Sciatic nerve (tissue), 2 donors: Measurements from ENCODE around the gene GBF1. TPM values are rescaled to one million over a fixed set of nuclear protein-coding genes. Genes with fewer than 3 reads are reported as not detected.

ENCODE experiments used
- ATAC-seq: fragments of 200-7000 bp; cut with Tn5 transposase; one replicate; pipeline ENCODE4 v1.9.1; 2020; ENCODE audit warnings: mild to moderate bottlenecking, moderate library complexity
- DNase-seq: peaks from one replicate; pipeline ENCODE4 v3.0.0-alpha.2; 2020; ENCODE audit warnings: low spot score
- intact Hi-C: fragments of 100-400 bp; cut with DNase I; formaldehyde crosslinking; loops from one replicate; pipeline ENCODE4 v1.14.2; 2022
- total RNA-seq: library from RNA; stranded (reverse); fragmentation: NEBNext Ultra II Directional; extraction: Animal tissue kit (Norgen Biotek cat#: 25700); gene quantifications from one replicate; pipeline ENCODE4 v1.2.1, GENCODE V29; 2021
- donor health status: DM: no; HTN: no; CAD: no.
- donor health status: DM: no; HTN: no; CAD: no.

GBF1 gene
- total RNA-seq, 1 donor from 2014 or later = 39.5 TPM

- ATAC-seq (no peak), DNase-seq (no peak)
- intact Hi-C loops = no loop called here
Measured at GRCh38 chr10:102316421-102316820, 71.1 kb downstream of the GBF1 start.

GRCh38 chr10:102322914-102323313 lies 77.6 kb downstream of the GBF1 start:
- no peak for DNase-seq
- intact Hi-C loops = no loop called here
- ATAC-seq = no peak

GRCh38 chr10:102324061-102324460 lies 78.7 kb downstream of the GBF1 start:
- intact Hi-C loops = no loop called here
- ATAC-seq (no peak), DNase-seq (no peak)

GRCh38 chr10:102326031-102326430 lies 80.7 kb downstream of the GBF1 start:
- DNase-seq (no peak), ATAC-seq (no peak)
- intact Hi-C loops = no loop called here

- intact Hi-C loops = no loop called here
- ATAC-seq (no peak), DNase-seq (no peak)
Measured at GRCh38 chr10:102327002-102327401, 81.7 kb downstream of the GBF1 start.

GRCh38 chr10:102327641-102328040 lies 82.3 kb downstream of the GBF1 start:
- DNase-seq = no peak
- intact Hi-C loops = no loop called here
- ATAC-seq = no peak

- no peak for DNase-seq
- no peak for ATAC-seq
- intact Hi-C loops = no loop called here
Measured at GRCh38 chr10:102332772-102333171, 87.4 kb downstream of the GBF1 start.

- DNase-seq (no peak), ATAC-seq (peak; percentile 50)
- intact Hi-C loops = no loop called here
Measured at GRCh38 chr10:102334101-102334500, 88.8 kb downstream of the GBF1 start.

GRCh38 chr10:102335184-102335583 lies 89.9 kb downstream of the GBF1 start:
- DNase-seq (no peak), ATAC-seq (peak; percentile 83)
- intact Hi-C loops = no loop called here

GRCh38 chr10:102341038-102341688 lies 95.8 kb downstream of the GBF1 start:
- intact Hi-C loops = no loop called here
- ATAC-seq = no peak
- DNase-seq = no peak

GRCh38 chr10:102342458-102342857 lies 97.1 kb downstream of the GBF1 start:
- intact Hi-C loops = no loop called here
- no peak for ATAC-seq
- DNase-seq = no peak

- ATAC-seq = no peak
Measured at GRCh38 chr10:102342958-102343357, 97.6 kb downstream of the GBF1 start.

GRCh38 chr10:102344067-102344466 lies 98.7 kb downstream of the GBF1 start:
- no peak for DNase-seq
- ATAC-seq = no peak
- intact Hi-C loops = no loop called here

More at GRCh38 chr10:102342958-102343357, 97.6 kb downstream of the GBF1 start:
- no peak for DNase-seq
- intact Hi-C loops = no loop called here

- DNase-seq (no peak), ATAC-seq (peak; percentile 42)
- intact Hi-C loops = no loop called here
Measured at GRCh38 chr10:102347236-102347828, 102.0 kb downstream of the GBF1 start.

- ATAC-seq = peak; percentile 72
- intact Hi-C loops = loop anchor here (5.0 kb wide), 1 partner anchor 120 kb away; no protein-coding TSS in a partner anchor
- peak; percentile 78 for DNase-seq
Measured at GRCh38 chr10:102352066-102352715, 106.9 kb downstream of the GBF1 start.

- DNase-seq = no peak
- ATAC-seq = no peak
Measured at GRCh38 chr10:102354451-102354850, 109.1 kb downstream of the GBF1 start.

GRCh38 chr10:102358712-102359382 lies 113.5 kb downstream of the GBF1 start:
- no peak for DNase-seq
- intact Hi-C loops = no loop called here
- ATAC-seq = no peak

More at GRCh38 chr10:102354451-102354850, 109.1 kb downstream of the GBF1 start:
- intact Hi-C loops = loop anchor here (5.0 kb wide), 1 partner anchor 122 kb away; no protein-coding TSS in a partner anchor

- no peak for ATAC-seq
- intact Hi-C loops = no loop called here
Measured at GRCh38 chr10:102367441-102367840, 122.1 kb downstream of the GBF1 start.

GRCh38 chr10:102368077-102368476 lies 122.7 kb downstream of the GBF1 start:
- DNase-seq (no peak), ATAC-seq (no peak)
- intact Hi-C loops = no loop called here

More at GRCh38 chr10:102367441-102367840, 122.1 kb downstream of the GBF1 start:
- no peak for DNase-seq

- ATAC-seq = no peak
- DNase-seq = no peak
- intact Hi-C loops = no loop called here
Measured at GRCh38 chr10:102371295-102371694, 126.0 kb downstream of the GBF1 start.
